OCI-LY1 (cell line): ENCODE measurements around the gene MAN1A2.

ENCODE experiments used
- CTCF ChIP-seq: fragments of 200-600 bp; sonication (generic), shearing (Covaris generic); IDR thresholded peaks from 2 replicates; pipeline ENCODE4 v1.5.1; 2017; ENCODE audit warnings: mild to moderate bottlenecking, antibody characterized with exemption, low read length, moderate library complexity, mixed read lengths
- EZH2 ChIP-seq: fragments of 200-600 bp; sonication (generic), shearing (Covaris generic); IDR thresholded peaks from 2 replicates; pipeline ENCODE4 v1.8.0; 2017; ENCODE audit warnings: borderline replicate concordance, mixed run types, mild to moderate bottlenecking, antibody characterized with exemption, low read length, moderate library complexity, mixed read lengths

GRCh38 chr1:117566556-117566955 lies 199.3 kb downstream of the MAN1A2 start:
- TF ChIP-seq CTCF (no peak), EZH2 (no peak)
